ENCODE data around the gene BDNF.
A peak's percentile ranks its signal among the peaks of the same experiment; 100 is the strongest.

The BDNF gene

GRCh38 chr11:27705873-27706820 is 5.9 kb upstream of the BDNF start:
- H3K27me3 ChIP-seq (ENCODE audit: control insufficient read depth in 1 of 2, insufficient read depth in 2 of 2, low read length in 2 of 2), result peaks cover 15 to 16% of the 10 kb centered on the region in 2 donors
- H3K4me3 ChIP-seq (ENCODE audit: low read length in 2 of 2), result no peak overlapping the region
- no peaks in the 10 kb centered on the region for H3K36me3 ChIP-seq (ENCODE audit: control insufficient read depth in 2 of 2, insufficient read depth in 2 of 2, low read length in 2 of 2)
- H3K4me1 ChIP-seq (ENCODE audit: control insufficient read depth, insufficient read depth, low read length), result peaks cover 7% of the 10 kb centered on the region
- H3K27ac ChIP-seq (ENCODE audit: low read length), result no peak overlapping the region
- no peak overlapping the region for H3K9ac ChIP-seq (ENCODE audit: low read length in 2 of 2)
- H3K9me3 ChIP-seq (ENCODE audit: control insufficient read depth in 2 of 2, low read length in 2 of 2), result no peaks in the 10 kb centered on the region

- peaks cover 27% of the 10 kb centered on the region for H3K4me1 ChIP-seq (ENCODE audit: control insufficient read depth, insufficient read depth, low read length)
- H3K9ac ChIP-seq (ENCODE audit: low read length in 2 of 2), result no peak overlapping the region
- no peaks in the 10 kb centered on the region for H3K36me3 ChIP-seq (ENCODE audit: control insufficient read depth in 2 of 2, insufficient read depth in 2 of 2, low read length in 2 of 2)
- H3K9me3 ChIP-seq (ENCODE audit: control insufficient read depth in 2 of 2, low read length in 2 of 2), result no peaks in the 10 kb centered on the region
- no peak overlapping the region for H3K27ac ChIP-seq (ENCODE audit: low read length)
- peaks cover 28 to 32% of the 10 kb centered on the region in 2 donors for H3K27me3 ChIP-seq (ENCODE audit: control insufficient read depth in 1 of 2, insufficient read depth in 2 of 2, low read length in 2 of 2)
- H3K4me3 ChIP-seq (ENCODE audit: low read length in 2 of 2), result no peak overlapping the region
Measured at GRCh38 chr11:27703481-27703880, 3.2 kb upstream of the BDNF start.

GRCh38 chr11:27702811-27703210 is 2.6 kb upstream of the BDNF start:
- H3K27me3 ChIP-seq (ENCODE audit: control insufficient read depth in 1 of 2, insufficient read depth in 2 of 2, low read length in 2 of 2), result peaks cover 28 to 36% of the 10 kb centered on the region in 2 donors
- H3K27ac ChIP-seq (ENCODE audit: low read length), result no peak overlapping the region
- no peaks in the 10 kb centered on the region for H3K9me3 ChIP-seq (ENCODE audit: control insufficient read depth in 2 of 2, low read length in 2 of 2)
- no peak overlapping the region for H3K4me3 ChIP-seq (ENCODE audit: low read length in 2 of 2)
- peaks cover 27% of the 10 kb centered on the region for H3K4me1 ChIP-seq (ENCODE audit: control insufficient read depth, insufficient read depth, low read length)
- no peak overlapping the region for H3K9ac ChIP-seq (ENCODE audit: low read length in 2 of 2)
- H3K36me3 ChIP-seq (ENCODE audit: control insufficient read depth in 2 of 2, insufficient read depth in 2 of 2, low read length in 2 of 2), result no peaks in the 10 kb centered on the region

- peak overlapping the region; percentile 61 to 71 for H3K4me3 ChIP-seq (ENCODE audit: low read length in 2 of 2)
- H3K9ac ChIP-seq (ENCODE audit: low read length in 2 of 2), result no peak overlapping the region
- H3K36me3 ChIP-seq (ENCODE audit: control insufficient read depth in 2 of 2, insufficient read depth in 2 of 2, low read length in 2 of 2), result no peaks in the 10 kb centered on the region
- H3K27ac ChIP-seq (ENCODE audit: low read length), result no peak overlapping the region
- peaks cover 27% of the 10 kb centered on the region for H3K4me1 ChIP-seq (ENCODE audit: control insufficient read depth, insufficient read depth, low read length)
- peaks cover 28 to 42% of the 10 kb centered on the region in 2 donors for H3K27me3 ChIP-seq (ENCODE audit: control insufficient read depth in 1 of 2, insufficient read depth in 2 of 2, low read length in 2 of 2)
- no peaks in the 10 kb centered on the region for H3K9me3 ChIP-seq (ENCODE audit: control insufficient read depth in 2 of 2, low read length in 2 of 2)
Measured at GRCh38 chr11:27701355-27702105, 1.3 kb upstream of the BDNF start.

GRCh38 chr11:27699926-27700350 is 317 bp downstream of the BDNF start:
- peaks cover 27% of the 10 kb centered on the region for H3K4me1 ChIP-seq (ENCODE audit: control insufficient read depth, insufficient read depth, low read length)
- no peak overlapping the region for H3K27ac ChIP-seq (ENCODE audit: low read length)
- H3K4me3 ChIP-seq (ENCODE audit: low read length in 2 of 2), result peak overlapping the region; percentile 64 to 69
- H3K9me3 ChIP-seq (ENCODE audit: control insufficient read depth in 2 of 2, low read length in 2 of 2), result no peaks in the 10 kb centered on the region
- H3K36me3 ChIP-seq (ENCODE audit: control insufficient read depth in 2 of 2, insufficient read depth in 2 of 2, low read length in 2 of 2), result no peaks in the 10 kb centered on the region
- H3K9ac ChIP-seq (ENCODE audit: low read length in 2 of 2), result no peak overlapping the region
- peaks cover 28 to 47% of the 10 kb centered on the region in 2 donors for H3K27me3 ChIP-seq (ENCODE audit: control insufficient read depth in 1 of 2, insufficient read depth in 2 of 2, low read length in 2 of 2)

- Histone ChIP-seq H3K27ac (ENCODE audit: low read length) (no peak overlapping the region), H3K4me3 (ENCODE audit: low read length in 2 of 2) (peak overlapping the region; percentile 64 to 69), H3K9me3 (ENCODE audit: control insufficient read depth in 2 of 2, low read length in 2 of 2) (no peaks in the 10 kb centered on the region), H3K9ac (ENCODE audit: low read length in 2 of 2) (no peak overlapping the region), H3K27me3 (ENCODE audit: control insufficient read depth in 1 of 2, insufficient read depth in 2 of 2, low read length in 2 of 2) (peaks cover 28 to 47% of the 10 kb centered on the region in 2 donors), H3K4me1 (ENCODE audit: control insufficient read depth, insufficient read depth, low read length) (peaks cover 27% of the 10 kb centered on the region), H3K36me3 (ENCODE audit: control insufficient read depth in 2 of 2, insufficient read depth in 2 of 2, low read length in 2 of 2) (no peaks in the 10 kb centered on the region)
Measured at GRCh38 chr11:27699242-27699925, 871 bp downstream of the BDNF start.

GRCh38 chr11:27698872-27699241 is 1.4 kb downstream of the BDNF start:
- Histone ChIP-seq H3K27me3 (ENCODE audit: control insufficient read depth in 1 of 2, insufficient read depth in 2 of 2, low read length in 2 of 2) (peaks cover 28 to 47% of the 10 kb centered on the region in 2 donors), H3K27ac (ENCODE audit: low read length) (no peak overlapping the region), H3K9ac (ENCODE audit: low read length in 2 of 2) (no peak overlapping the region), H3K9me3 (ENCODE audit: control insufficient read depth in 2 of 2, low read length in 2 of 2) (no peaks in the 10 kb centered on the region), H3K4me1 (ENCODE audit: control insufficient read depth, insufficient read depth, low read length) (peaks cover 27% of the 10 kb centered on the region), H3K4me3 (ENCODE audit: low read length in 2 of 2) (peak overlapping the region; percentile 64 to 69), H3K36me3 (ENCODE audit: control insufficient read depth in 2 of 2, insufficient read depth in 2 of 2, low read length in 2 of 2) (no peaks in the 10 kb centered on the region)

- Histone ChIP-seq H3K4me1 (ENCODE audit: control insufficient read depth, insufficient read depth, low read length) (peaks cover 27% of the 10 kb centered on the region), H3K4me3 (ENCODE audit: low read length in 2 of 2) (no peak overlapping the region)
Measured at GRCh38 chr11:27697679-27698275, 2.5 kb downstream of the BDNF start.

GRCh38 chr11:27696961-27697360 is 3.3 kb downstream of the BDNF start:
- Histone ChIP-seq H3K9me3 (ENCODE audit: control insufficient read depth in 2 of 2, low read length in 2 of 2) (no peaks in the 10 kb centered on the region), H3K27ac (ENCODE audit: low read length) (no peak overlapping the region), H3K4me1 (ENCODE audit: control insufficient read depth, insufficient read depth, low read length) (peaks cover 27% of the 10 kb centered on the region), H3K36me3 (ENCODE audit: control insufficient read depth in 2 of 2, insufficient read depth in 2 of 2, low read length in 2 of 2) (no peaks in the 10 kb centered on the region), H3K9ac (ENCODE audit: low read length in 2 of 2) (no peak overlapping the region), H3K4me3 (ENCODE audit: low read length in 2 of 2) (no peak overlapping the region), H3K27me3 (ENCODE audit: control insufficient read depth in 1 of 2, insufficient read depth in 2 of 2, low read length in 2 of 2) (peaks cover 24 to 37% of the 10 kb centered on the region in 2 donors)

More at GRCh38 chr11:27697679-27698275, 2.5 kb downstream of the BDNF start:
- no peaks in the 10 kb centered on the region for H3K36me3 ChIP-seq (ENCODE audit: control insufficient read depth in 2 of 2, insufficient read depth in 2 of 2, low read length in 2 of 2)
- peaks cover 28 to 44% of the 10 kb centered on the region in 2 donors for H3K27me3 ChIP-seq (ENCODE audit: control insufficient read depth in 1 of 2, insufficient read depth in 2 of 2, low read length in 2 of 2)
- no peak overlapping the region for H3K27ac ChIP-seq (ENCODE audit: low read length)
- no peaks in the 10 kb centered on the region for H3K9me3 ChIP-seq (ENCODE audit: control insufficient read depth in 2 of 2, low read length in 2 of 2)
- H3K9ac ChIP-seq (ENCODE audit: low read length in 2 of 2), result no peak overlapping the region

- no peaks in the 10 kb centered on the region for H3K36me3 ChIP-seq (ENCODE audit: control insufficient read depth in 2 of 2, insufficient read depth in 2 of 2, low read length in 2 of 2)
- H3K4me1 ChIP-seq (ENCODE audit: control insufficient read depth, insufficient read depth, low read length), result peaks cover 20% of the 10 kb centered on the region
- no peak overlapping the region for H3K4me3 ChIP-seq (ENCODE audit: low read length in 2 of 2)
- H3K9ac ChIP-seq (ENCODE audit: low read length in 2 of 2), result no peak overlapping the region
- no peaks in the 10 kb centered on the region for H3K9me3 ChIP-seq (ENCODE audit: control insufficient read depth in 2 of 2, low read length in 2 of 2)
- no peak overlapping the region for H3K27ac ChIP-seq (ENCODE audit: low read length)
- peaks cover 17 to 31% of the 10 kb centered on the region in 2 donors for H3K27me3 ChIP-seq (ENCODE audit: control insufficient read depth in 1 of 2, insufficient read depth in 2 of 2, low read length in 2 of 2)
Measured at GRCh38 chr11:27696115-27696514, 4.1 kb downstream of the BDNF start.
